ENCODE measurements around the gene ZNF319. TPM values are rescaled to one million over a fixed set of nuclear protein-coding genes. Genes with fewer than 3 reads are reported as not detected.

The ZNF319 gene
- total RNA-seq, 2 experiments from 2014 or later = 5.6 to 7.0 TPM

DNA sequence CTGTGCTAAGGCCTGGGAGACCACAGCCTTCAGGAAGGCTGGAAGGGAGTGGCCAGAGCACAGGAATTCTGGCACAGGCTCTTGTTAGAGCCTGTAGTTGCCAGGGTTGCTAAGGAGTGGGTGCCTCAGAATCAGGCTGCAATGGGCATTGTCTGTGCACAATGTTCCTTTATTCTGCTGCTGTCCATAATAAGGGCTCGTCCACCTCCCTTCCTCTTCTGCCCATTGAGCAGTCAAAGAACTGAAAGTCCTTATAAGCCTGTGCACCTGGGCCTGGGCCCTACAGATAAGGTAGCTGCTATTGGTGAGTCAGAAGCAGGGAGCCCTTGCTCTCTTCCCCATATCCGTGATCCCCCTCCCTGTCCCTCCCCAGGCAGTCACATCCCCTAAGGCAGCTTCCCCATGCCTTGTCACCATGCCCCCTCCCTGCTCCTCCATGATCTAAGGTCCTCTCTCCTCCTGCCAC lies 24.1 kb downstream of the ZNF319 start:
- CTCF ChIA-PET = interaction anchor here (1.1 kb wide), 1 partner anchor 37 kb away, joined by 3 read pairs; no protein-coding TSS in a partner anchor
- POLR2A ChIA-PET = no interaction called here
- intact Hi-C loops (cut with micrococcal nuclease) = no loop called here

GRCh38 chr16:57972306-57972705 lies 28.2 kb downstream of the ZNF319 start:
- intact Hi-C loops (cut with micrococcal nuclease) = no loop called here
- no peaks in the 10 kb centered on the region for H3K4me1 Mint-ChIP-seq (ENCODE audit: low read depth)
- no peak overlapping the region for H3K27ac Mint-ChIP-seq
- no peaks in the 10 kb centered on the region for H3K9me3 Mint-ChIP-seq
- H3K4me3 Mint-ChIP-seq = no peak overlapping the region
- CTCF ChIA-PET = interaction anchor here (1.5 kb wide), 1 partner anchor 28 kb away, joined by 3 read pairs; the partner anchor contains the start of gene ZNF319
- POLR2A ChIA-PET = no interaction called here
- no peaks in the 10 kb centered on the region for H3K27me3 Mint-ChIP-seq
- TF ChIP-seq, protein P1, sequence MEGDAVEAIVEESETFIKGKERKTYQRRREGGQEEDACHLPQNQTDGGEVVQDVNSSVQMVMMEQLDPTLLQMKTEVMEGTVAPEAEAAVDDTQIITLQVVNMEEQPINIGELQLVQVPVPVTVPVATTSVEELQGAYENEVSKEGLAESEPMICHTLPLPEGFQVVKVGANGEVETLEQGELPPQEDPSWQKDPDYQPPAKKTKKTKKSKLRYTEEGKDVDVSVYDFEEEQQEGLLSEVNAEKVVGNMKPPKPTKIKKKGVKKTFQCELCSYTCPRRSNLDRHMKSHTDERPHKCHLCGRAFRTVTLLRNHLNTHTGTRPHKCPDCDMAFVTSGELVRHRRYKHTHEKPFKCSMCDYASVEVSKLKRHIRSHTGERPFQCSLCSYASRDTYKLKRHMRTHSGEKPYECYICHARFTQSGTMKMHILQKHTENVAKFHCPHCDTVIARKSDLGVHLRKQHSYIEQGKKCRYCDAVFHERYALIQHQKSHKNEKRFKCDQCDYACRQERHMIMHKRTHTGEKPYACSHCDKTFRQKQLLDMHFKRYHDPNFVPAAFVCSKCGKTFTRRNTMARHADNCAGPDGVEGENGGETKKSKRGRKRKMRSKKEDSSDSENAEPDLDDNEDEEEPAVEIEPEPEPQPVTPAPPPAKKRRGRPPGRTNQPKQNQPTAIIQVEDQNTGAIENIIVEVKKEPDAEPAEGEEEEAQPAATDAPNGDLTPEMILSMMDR (IDR thresholded peaks at IDR 0.05) = no peak
- ATAC-seq (no peak), DNase-seq (no peak)
- H3K36me3 Mint-ChIP-seq (ENCODE audit: low read depth) = no peaks in the 10 kb centered on the region

More for the DNA sequence above, 24.1 kb downstream of the ZNF319 start:
- Mint-ChIP-seq H3K4me1 (ENCODE audit: low read depth) (no peaks in the 10 kb centered on the region), H3K9me3 (no peaks in the 10 kb centered on the region), H3K27ac (no peak overlapping the region), H3K27me3 (no peaks in the 10 kb centered on the region), H3K4me3 (no peak overlapping the region), H3K36me3 (ENCODE audit: low read depth) (no peaks in the 10 kb centered on the region)
- ATAC-seq (no peak), DNase-seq (no peak)
- TF ChIP-seq, protein P1 (IDR thresholded peaks at IDR 0.05) = no peak

DNA sequence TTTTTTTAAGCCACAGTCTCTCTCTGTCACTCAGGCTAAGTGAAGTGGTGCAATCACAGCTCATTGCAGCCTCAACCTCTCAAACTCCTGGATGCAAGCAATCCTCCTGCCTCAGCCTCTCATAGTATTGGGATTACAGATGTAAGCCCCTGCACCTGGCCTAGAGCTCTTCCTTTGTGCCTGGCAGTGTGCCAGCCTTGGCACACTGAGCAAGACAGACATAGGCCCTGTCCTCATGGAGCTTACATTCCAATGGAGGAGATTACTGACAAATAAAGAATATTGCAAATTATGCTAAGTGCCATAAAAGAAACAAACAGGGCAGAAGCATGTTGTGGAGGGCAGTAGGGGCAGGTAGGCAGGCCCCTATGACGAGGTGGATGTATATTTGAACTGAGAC lies 28.6 kb downstream of the ZNF319 start:
- Mint-ChIP-seq H3K4me3 (no peak overlapping the region), H3K9me3 (no peaks in the 10 kb centered on the region), H3K36me3 (ENCODE audit: low read depth) (no peaks in the 10 kb centered on the region), H3K27me3 (no peaks in the 10 kb centered on the region), H3K27ac (no peak overlapping the region), H3K4me1 (ENCODE audit: low read depth) (no peaks in the 10 kb centered on the region)
- ChIA-PET CTCF (interaction anchor here (0.7 to 1.5 kb wide), 2 partner anchors 8 to 28 kb away, joined by 3 read pairs; partner anchors contain the start of gene ZNF319), POLR2A (no interaction called here)
- TF ChIP-seq, protein P1 (IDR thresholded peaks at IDR 0.05) = no peak
- no peak for ATAC-seq
- DNase-seq = no peak
- intact Hi-C loops (cut with micrococcal nuclease) = no loop called here

- no peak within 1 kb of the TSS for H3K4me3 Mint-ChIP-seq
- no peaks in the 10 kb centered on the region for H3K9me3 Mint-ChIP-seq
- no peaks in the 10 kb centered on the region for H3K36me3 Mint-ChIP-seq (ENCODE audit: low read depth)
- H3K27me3 Mint-ChIP-seq = no peaks in the 10 kb centered on the region
- TF ChIP-seq, protein P1 (IDR thresholded peaks at IDR 0.05) = no peak
- ChIA-PET POLR2A (no interaction called here), CTCF (interaction anchor here (0.7 kb wide), 1 partner anchor 9 kb away, joined by 3 read pairs; no protein-coding TSS in a partner anchor)
- no peaks in the 10 kb centered on the region for H3K4me1 Mint-ChIP-seq (ENCODE audit: low read depth)
- no peak within 1 kb of the TSS for H3K27ac Mint-ChIP-seq
- DNase-seq (no peak), ATAC-seq (no peak)
- intact Hi-C loops (cut with micrococcal nuclease) = no loop called here
These were observed 29.5 kb downstream of the ZNF319 start, which contains the start of gene CNGB1 for GRCh38 chr16:57970970-57971369. TSS of gene CNGB1 (minus strand) at chr16:57971128. CDS start at chr16:57967286, 3,842 bp downstream.

- Mint-ChIP-seq H3K4me3 (no peak overlapping the region), H3K36me3 (ENCODE audit: low read depth) (no peaks in the 10 kb centered on the region), H3K9me3 (no peaks in the 10 kb centered on the region), H3K27ac (no peak overlapping the region), H3K27me3 (no peaks in the 10 kb centered on the region), H3K4me1 (ENCODE audit: low read depth) (no peaks in the 10 kb centered on the region)
- ChIA-PET CTCF (no interaction called here), POLR2A (no interaction called here)
- TF ChIP-seq, protein P1 (IDR thresholded peaks at IDR 0.05) = no peak
- no peak for DNase-seq
- no peak for ATAC-seq
- intact Hi-C loops (cut with micrococcal nuclease) = no loop called here
These were observed 30.2 kb downstream of the ZNF319 start for GRCh38 chr16:57970319-57970718.
